Smooth muscle cell (in vitro differentiated cells): Measurements from ENCODE around the gene MAGI2. TPM values are rescaled to one million over a fixed set of nuclear protein-coding genes. Genes with fewer than 3 reads are reported as not detected.

Source experiments
- DNase-seq: peaks from one replicate; lab custom pipeline; 2025; ENCODE audit not compliant: unreplicated experiment; lab: John Stamatoyannopoulos, UW
- H2AFZ ChIP-seq: fragments of 200-600 bp; sonication (generic); 2 replicates; pipeline ENCODE4 v1.6.0; 2016; ENCODE audit warnings: antibody characterized with exemption, low read depth, mild to moderate bottlenecking
- H3F3A ChIP-seq: fragments of 200-600 bp; sonication (generic); 2 replicates; pipeline ENCODE4 v1.6.0; 2017; ENCODE audit warnings: antibody characterized with exemption, low read depth
- H3K27ac ChIP-seq: fragments of 200-600 bp; sonication (generic); 2 replicates; pipeline ENCODE4 v1.5.1; 2016; ENCODE audit warnings: low read depth, mild to moderate bottlenecking
- H3K27me3 ChIP-seq: fragments of 200-600 bp; sonication (generic); 2 replicates; pipeline ENCODE4 v1.6.1; 2016; ENCODE audit warnings: low read depth, mild to moderate bottlenecking
- H3K36me3 ChIP-seq: fragments of 200-600 bp; sonication (generic); 2 replicates; pipeline ENCODE4 v1.5.1; 2016; ENCODE audit warnings: low read depth
- H3K4me1 ChIP-seq: fragments of 200-600 bp; sonication (generic); 2 replicates; pipeline ENCODE4 v1.5.1; 2016; ENCODE audit warnings: low read depth
- H3K4me2 ChIP-seq: fragments of 200-600 bp; sonication (generic); 2 replicates; pipeline ENCODE4 v1.6.0; 2016; ENCODE audit warnings: mild to moderate bottlenecking
- H3K4me3 ChIP-seq: fragments of 200-600 bp; sonication (generic); 2 replicates; pipeline ENCODE4 v1.5.1; 2016; ENCODE audit warnings: mild to moderate bottlenecking
- H3K79me2 ChIP-seq: fragments of 200-600 bp; sonication (generic); 2 replicates; pipeline ENCODE4 v1.6.0; 2016; ENCODE audit warnings: low read depth, mild to moderate bottlenecking
- H3K9ac ChIP-seq: fragments of 200-600 bp; sonication (generic); 2 replicates; pipeline ENCODE4 v1.6.0; 2016; ENCODE audit warnings: low read depth
- H3K9me3 ChIP-seq: fragments of 200-600 bp; sonication (generic); replicated peaks from 2 replicates; pipeline ENCODE4 v1.5.1; 2016; ENCODE audit warnings: low read depth
- H4K20me1 ChIP-seq: fragments of 200-600 bp; sonication (generic); 2 replicates; pipeline ENCODE4 v1.6.0; 2016; ENCODE audit warnings: low read depth
- WGBS: methylation state at CpG from one replicate; pipeline ENCODE4 v1.1.7; 2016; ENCODE audit warnings: low lambda C conversion rate; 5-methylcytosine and 5-hydroxymethylcytosine counted together
- polyA plus RNA-seq: library from polyadenylated mRNA; unstranded; fragments of >200 nt; fragmentation: Nextera tagmentation; extraction: Ambion mirVana; gene quantifications from 2 replicates; pipeline ENCODE4 v1.2.1, GENCODE V29; 2016
- total RNA-seq: library from RNA; depleted of rRNA; stranded (reverse); fragments of >200 nt; gene quantifications from 2 replicates; pipeline ENCODE4 v1.2.3, GENCODE V29; 2014
- TF ChIP-seq, protein P1 (sequence below): fragments of 200-600 bp; sonication (generic); IDR thresholded peaks from 2 replicates; pipeline ENCODE4 v1.5.1; 2017; ENCODE audit warnings: borderline replicate concordance, mild to moderate bottlenecking, antibody characterized with exemption; ENCODE audit not compliant: insufficient read depth, poor library complexity, severe bottlenecking

Gene MAGI2
- total and polyA plus RNA-seq, 2 experiments from 2014 or later = 3.4 to 10.7 TPM

DNA sequence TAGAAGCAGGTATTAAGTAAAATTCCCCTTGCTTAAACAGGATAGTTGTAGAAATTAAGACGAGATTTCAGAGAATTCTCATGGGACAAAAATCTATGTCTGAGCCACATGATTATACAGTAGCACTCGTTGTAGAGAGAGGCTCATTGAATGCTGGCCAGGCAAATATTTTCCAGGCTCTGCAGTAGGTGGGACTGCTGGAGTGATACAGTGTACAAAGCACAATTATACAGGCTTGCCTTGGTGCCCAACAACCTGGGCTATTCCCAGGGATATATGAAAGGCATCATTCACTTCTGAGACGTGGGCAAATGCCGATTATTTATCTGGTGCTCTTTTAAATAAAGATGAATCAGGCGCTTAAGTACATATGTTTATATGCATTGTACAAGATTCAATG, 1274.3 kb downstream of the MAGI2 start:
- no peaks in the 10 kb centered on the region for H3K4me1 ChIP-seq
- WGBS = 74% methylated on average over 5 of the region's 5 CpGs
- H2AFZ ChIP-seq = no peak overlapping the region
- H3K27ac ChIP-seq = no peak overlapping the region
- no peaks in the 10 kb centered on the region for H3K79me2 ChIP-seq
- H3K4me3 ChIP-seq = no peak overlapping the region
- TF ChIP-seq, protein P1, sequence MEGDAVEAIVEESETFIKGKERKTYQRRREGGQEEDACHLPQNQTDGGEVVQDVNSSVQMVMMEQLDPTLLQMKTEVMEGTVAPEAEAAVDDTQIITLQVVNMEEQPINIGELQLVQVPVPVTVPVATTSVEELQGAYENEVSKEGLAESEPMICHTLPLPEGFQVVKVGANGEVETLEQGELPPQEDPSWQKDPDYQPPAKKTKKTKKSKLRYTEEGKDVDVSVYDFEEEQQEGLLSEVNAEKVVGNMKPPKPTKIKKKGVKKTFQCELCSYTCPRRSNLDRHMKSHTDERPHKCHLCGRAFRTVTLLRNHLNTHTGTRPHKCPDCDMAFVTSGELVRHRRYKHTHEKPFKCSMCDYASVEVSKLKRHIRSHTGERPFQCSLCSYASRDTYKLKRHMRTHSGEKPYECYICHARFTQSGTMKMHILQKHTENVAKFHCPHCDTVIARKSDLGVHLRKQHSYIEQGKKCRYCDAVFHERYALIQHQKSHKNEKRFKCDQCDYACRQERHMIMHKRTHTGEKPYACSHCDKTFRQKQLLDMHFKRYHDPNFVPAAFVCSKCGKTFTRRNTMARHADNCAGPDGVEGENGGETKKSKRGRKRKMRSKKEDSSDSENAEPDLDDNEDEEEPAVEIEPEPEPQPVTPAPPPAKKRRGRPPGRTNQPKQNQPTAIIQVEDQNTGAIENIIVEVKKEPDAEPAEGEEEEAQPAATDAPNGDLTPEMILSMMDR = no peak
- no peak overlapping the region for H3K4me2 ChIP-seq
- no peaks in the 10 kb centered on the region for H3F3A ChIP-seq
- H3K9me3 ChIP-seq = no peaks in the 10 kb centered on the region
- no peaks in the 10 kb centered on the region for H3K36me3 ChIP-seq
- peaks cover 6% of the 10 kb centered on the region for H3K27me3 ChIP-seq
- DNase-seq = no peak
- H3K9ac ChIP-seq = no peak overlapping the region
- H4K20me1 ChIP-seq = no peaks in the 10 kb centered on the region

DNA sequence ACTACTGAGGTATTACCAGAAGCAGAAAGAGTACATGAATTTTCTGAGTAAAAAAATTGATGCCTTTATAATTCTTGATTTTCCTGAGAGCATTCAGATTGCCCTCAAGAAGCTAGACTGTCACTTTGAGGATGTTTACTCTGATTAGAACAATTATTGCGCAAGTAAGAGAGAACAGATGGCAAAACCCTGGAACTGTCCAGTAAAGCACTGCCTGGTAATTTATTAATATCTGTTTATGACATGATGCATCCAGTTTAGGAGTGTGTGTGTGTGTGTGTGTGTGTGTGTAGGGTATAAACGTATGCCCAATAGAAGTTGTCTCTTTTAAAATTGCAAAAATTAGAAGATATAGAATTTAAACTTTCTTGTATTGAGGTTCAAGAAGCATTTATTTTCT, 1275.1 kb downstream of the MAGI2 start:
- no peak overlapping the region for H3K4me3 ChIP-seq
- TF ChIP-seq, protein P1 = no peak
- no peak overlapping the region for H3K4me2 ChIP-seq
- H3K9ac ChIP-seq = no peak overlapping the region
- H2AFZ ChIP-seq = no peak overlapping the region
- no peak overlapping the region for H3K27ac ChIP-seq
- no peak for DNase-seq
- H3K79me2 ChIP-seq = no peaks in the 10 kb centered on the region
- H4K20me1 ChIP-seq = no peaks in the 10 kb centered on the region
- 86% methylated on average over 2 of the region's 2 CpGs for WGBS
- H3K36me3 ChIP-seq = no peaks in the 10 kb centered on the region
- H3F3A ChIP-seq = no peaks in the 10 kb centered on the region
- H3K9me3 ChIP-seq = no peaks in the 10 kb centered on the region
- peaks cover 6% of the 10 kb centered on the region for H3K27me3 ChIP-seq
- no peaks in the 10 kb centered on the region for H3K4me1 ChIP-seq

DNA sequence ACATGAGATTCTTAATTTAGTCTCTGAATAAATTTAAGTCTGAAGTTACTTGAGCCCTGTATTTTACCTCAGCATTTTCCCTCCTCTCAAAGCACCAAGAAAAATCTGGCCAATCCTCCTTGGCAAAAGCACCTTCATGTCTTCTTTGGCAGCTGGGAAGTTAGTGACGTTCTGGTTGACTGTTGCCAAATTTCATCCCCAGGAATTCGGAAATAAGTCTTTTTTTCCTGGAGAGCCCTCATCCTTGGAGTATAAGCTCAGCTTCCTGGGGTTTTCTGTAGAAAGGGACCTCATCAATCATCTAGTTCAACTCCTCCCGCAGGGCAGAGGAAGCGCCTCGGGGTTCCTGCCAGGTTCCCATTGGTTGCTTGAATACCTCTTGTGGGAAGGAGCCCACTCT, 1277.3 kb downstream of the MAGI2 start:
- Histone ChIP-seq H4K20me1 (no peaks in the 10 kb centered on the region), H2AFZ (no peak overlapping the region), H3K4me3 (no peak overlapping the region), H3K4me2 (no peak overlapping the region), H3K9ac (no peak overlapping the region), H3K9me3 (no peaks in the 10 kb centered on the region), H3K4me1 (peaks cover 15% of the 10 kb centered on the region), H3K27me3 (no peaks in the 10 kb centered on the region), H3K27ac (no peak overlapping the region), H3K79me2 (no peaks in the 10 kb centered on the region), H3K36me3 (no peaks in the 10 kb centered on the region), H3F3A (no peaks in the 10 kb centered on the region)
- WGBS = 90% methylated on average over 5 of the region's 5 CpGs
- no peak for DNase-seq
- TF ChIP-seq, protein P1 = no peak

DNA sequence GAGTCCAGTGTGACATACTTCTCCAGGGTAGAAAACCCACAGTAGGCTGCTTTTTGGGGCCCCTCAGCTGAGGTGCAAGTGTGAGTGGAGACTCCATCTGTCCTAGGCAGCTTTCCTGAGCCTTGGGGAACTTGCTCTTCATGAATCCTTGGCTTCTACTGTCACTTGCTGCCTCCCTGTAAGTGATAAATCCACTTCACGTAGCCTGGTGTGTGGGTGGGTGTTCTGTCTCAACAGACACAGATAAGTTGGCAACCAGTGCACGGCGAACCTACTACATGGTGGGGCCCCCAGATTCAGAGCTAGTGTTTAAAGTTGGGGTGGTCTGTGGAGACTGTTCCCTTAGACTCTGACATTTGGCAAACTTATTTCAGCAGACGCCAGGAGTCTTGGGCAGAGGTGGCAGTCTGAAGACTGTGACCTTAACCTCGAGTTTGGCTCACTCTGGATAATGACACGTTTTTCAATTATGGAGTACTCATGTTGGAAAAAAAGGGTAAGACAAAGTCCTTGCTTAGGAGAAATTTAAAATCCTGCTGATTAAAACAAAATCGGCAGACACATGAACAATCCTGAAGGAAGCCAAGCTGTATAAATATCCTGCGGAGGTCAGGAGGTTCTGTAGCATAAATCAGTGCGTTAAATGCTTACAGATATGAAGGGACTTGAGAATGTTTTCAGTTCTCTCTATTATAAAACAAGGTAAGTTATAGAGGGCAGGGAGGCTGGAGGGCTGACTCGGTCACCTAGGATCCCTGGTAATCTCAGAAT, 1278.0 kb downstream of the MAGI2 start:
- H3K36me3 ChIP-seq = no peaks in the 10 kb centered on the region
- no peak overlapping the region for H3K4me2 ChIP-seq
- H3K27ac ChIP-seq = no peak overlapping the region
- no peaks in the 10 kb centered on the region for H3K27me3 ChIP-seq
- no peak overlapping the region for H3K4me3 ChIP-seq
- no peaks in the 10 kb centered on the region for H3F3A ChIP-seq
- WGBS = 66% methylated on average over 10 of the region's 10 CpGs
- H4K20me1 ChIP-seq = no peaks in the 10 kb centered on the region
- no peaks in the 10 kb centered on the region for H3K9me3 ChIP-seq
- TF ChIP-seq, protein P1 = no peak
- H3K79me2 ChIP-seq = no peaks in the 10 kb centered on the region
- no peak for DNase-seq
- no peak overlapping the region for H3K9ac ChIP-seq
- H3K4me1 ChIP-seq = peaks cover 15% of the 10 kb centered on the region
- H2AFZ ChIP-seq = no peak overlapping the region
